Astrocyte (in vitro differentiated cells and primary cell): ENCODE measurements around the gene LEP.
"Not testable (repeated sequence)": the region's sequence is repeated elsewhere in the genome, so short reads cannot be mapped to it uniquely, and the experiment has no call there.

Source experiments
- CTCF ChIP-seq: IDR thresholded peaks from 2 replicates; pipeline ENCODE4 v1.5.1; 2011; ENCODE audit warnings: low read depth, mild to moderate bottlenecking, inconsistent platforms, low read length, moderate library complexity; ENCODE audit not compliant: insufficient read depth
- EZH2 ChIP-seq: IDR thresholded peaks from 2 replicates; pipeline ENCODE4 v1.6.1; 2012; ENCODE audit warnings: mild to moderate bottlenecking, low read length, inconsistent platforms; ENCODE audit not compliant: insufficient read depth

- TF ChIP-seq EZH2, CTCF: not testable (repeated sequence)
Observed at GRCh38 chr7:128298004-128298403, 56.9 kb downstream of the LEP start.
